Astrocyte (in vitro differentiated cells and primary cell): ENCODE results near the gene RPP38. TPM values are rescaled to one million over a fixed set of nuclear protein-coding genes. Genes with fewer than 3 reads are reported as not detected.

Experiments used
- DNase-seq: peaks from one replicate; pipeline ENCODE4 v3.0.0-alpha.2; 2010; ENCODE audit warnings: low read depth
- FAIRE-seq: peaks from 2 replicates; lab custom pipeline; 2011; peaks lifted over from hg19 to GRCh38; lab: Jason Lieb, UNC
- H2AFZ ChIP-seq: 2 replicates; pipeline ENCODE4 v1.6.0; 2012; ENCODE audit warnings: low read depth, low read length, inconsistent platforms
- H3K27ac ChIP-seq: 2 replicates; pipeline ENCODE4 v1.5.1; 2011; ENCODE audit warnings: low read depth, low read length, inconsistent platforms
- H3K27me3 ChIP-seq: 2 replicates; pipeline ENCODE4 v1.6.0; 2011; ENCODE audit warnings: low read length, inconsistent platforms; ENCODE audit not compliant: insufficient read depth
- H3K36me3 ChIP-seq: 2 replicates; pipeline ENCODE4 v1.5.1; 2011; ENCODE audit warnings: low read length, inconsistent platforms; ENCODE audit not compliant: insufficient read depth
- H3K4me1 ChIP-seq: 2 replicates; pipeline ENCODE4 v1.5.1; 2011; ENCODE audit warnings: low read length, inconsistent platforms; ENCODE audit not compliant: insufficient read depth
- H3K4me2 ChIP-seq: 2 replicates; pipeline ENCODE4 v1.6.0; 2012; ENCODE audit warnings: low read length, inconsistent platforms
- H3K4me3 ChIP-seq: 2 replicates; pipeline ENCODE4 v1.5.1; 2011; ENCODE audit warnings: low read depth, mild to moderate bottlenecking, low read length, inconsistent platforms; ENCODE audit not compliant: insufficient read depth
- H3K79me2 ChIP-seq: 2 replicates; pipeline ENCODE4 v1.6.0; 2012; ENCODE audit warnings: mild to moderate bottlenecking, low read length, inconsistent platforms; ENCODE audit not compliant: insufficient read depth
- H3K9ac ChIP-seq: 2 replicates; pipeline ENCODE4 v1.6.0; 2012; ENCODE audit warnings: mild to moderate bottlenecking, low read length, inconsistent platforms
- H3K9me3 ChIP-seq: 2 replicates; pipeline ENCODE4 v1.5.1; 2012; ENCODE audit warnings: low read depth, mild to moderate bottlenecking, low read length, inconsistent platforms; ENCODE audit not compliant: insufficient read depth
- H4K20me1 ChIP-seq: 2 replicates; pipeline ENCODE4 v1.6.0; 2012; ENCODE audit warnings: low read length, inconsistent platforms; ENCODE audit not compliant: insufficient read depth
- H3K27ac Mint-ChIP-seq: one replicate; pipeline ENCODE4 v1.8.0; 2021; ENCODE audit warnings: mild to moderate bottlenecking, mixed read lengths; ENCODE audit not compliant: unreplicated experiment
- H3K27me3 Mint-ChIP-seq: one replicate; pipeline ENCODE4 v1.8.0; 2021; ENCODE audit warnings: low read depth, mixed read lengths; ENCODE audit not compliant: unreplicated experiment
- H3K36me3 Mint-ChIP-seq: one replicate; pipeline ENCODE4 v1.8.0; 2021; ENCODE audit warnings: low read depth, mixed read lengths; ENCODE audit not compliant: unreplicated experiment
- H3K4me1 Mint-ChIP-seq: one replicate; pipeline ENCODE4 v1.8.0; 2021; ENCODE audit warnings: low read depth, mixed read lengths; ENCODE audit not compliant: unreplicated experiment
- H3K4me3 Mint-ChIP-seq: one replicate; pipeline ENCODE4 v1.8.0; 2021; ENCODE audit warnings: mild to moderate bottlenecking, moderate library complexity, mixed read lengths; ENCODE audit not compliant: unreplicated experiment
- H3K9me3 Mint-ChIP-seq: one replicate; pipeline ENCODE4 v1.8.0; 2021; ENCODE audit warnings: mild to moderate bottlenecking, mixed read lengths; ENCODE audit not compliant: unreplicated experiment
- CTCF ChIP-seq: IDR thresholded peaks from 2 replicates; pipeline ENCODE4 v1.5.1; 2011; ENCODE audit warnings: low read depth, mild to moderate bottlenecking, inconsistent platforms, low read length, moderate library complexity; ENCODE audit not compliant: insufficient read depth
- EZH2 ChIP-seq: IDR thresholded peaks from 2 replicates; pipeline ENCODE4 v1.6.1; 2012; ENCODE audit warnings: mild to moderate bottlenecking, low read length, inconsistent platforms; ENCODE audit not compliant: insufficient read depth
- total RNA-seq: library from RNA; stranded (reverse); gene quantifications from 2 replicates; pipeline ENCODE4 v1.2.1, GENCODE V29; 2021

RPP38 gene
- total RNA-seq, 1 donor from 2014 or later, result 17.6 TPM

GRCh38 chr10:15092855-15093408, 4.2 kb upstream of the RPP38 start:
- Histone ChIP-seq H3K79me2 (peaks cover 5% of the 10 kb centered on the region), H3K9me3 (no peaks in the 10 kb centered on the region), H4K20me1 (no peaks in the 10 kb centered on the region), H3K9ac (no peak overlapping the region), H3K4me2 (no peak overlapping the region), H3K27me3 (peaks cover 3% of the 10 kb centered on the region), H2AFZ (no peak overlapping the region), H3K36me3 (no peaks in the 10 kb centered on the region), H3K4me3 (no peak overlapping the region), H3K4me1 (peaks cover 12% of the 10 kb centered on the region), H3K27ac (no peak overlapping the region)
- H3K9me3 Mint-ChIP-seq, result no peaks in the 10 kb centered on the region
- DNase-seq (no peak), FAIRE-seq (no peak)
- H3K27me3 Mint-ChIP-seq, result peaks cover 2% of the 10 kb centered on the region
- no peak overlapping the region for H3K4me3 Mint-ChIP-seq
- no peak for TF ChIP-seq CTCF
- no peak for TF ChIP-seq EZH2
- H3K27ac Mint-ChIP-seq, result no peak overlapping the region
- no peaks in the 10 kb centered on the region for H3K4me1 Mint-ChIP-seq
- no peaks in the 10 kb centered on the region for H3K36me3 Mint-ChIP-seq

- Histone ChIP-seq H2AFZ (peak overlapping the region; percentile 97), H3K4me1 (peaks cover 12% of the 10 kb centered on the region), H3K79me2 (peaks cover 42% of the 10 kb centered on the region), H4K20me1 (peaks cover 15% of the 10 kb centered on the region), H3K9me3 (no peaks in the 10 kb centered on the region), H3K36me3 (no peaks in the 10 kb centered on the region), H3K9ac (peak overlapping the region; percentile 98), H3K27ac (peak overlapping the region; percentile 98), H3K4me3 (peak overlapping the region; percentile 84), H3K27me3 (no peaks in the 10 kb centered on the region), H3K4me2 (peak overlapping the region; percentile 100)
- Mint-ChIP-seq H3K4me3 (peak overlapping the region; percentile 100), H3K4me1 (peaks cover 10% of the 10 kb centered on the region), H3K27me3 (no peaks in the 10 kb centered on the region), H3K9me3 (no peaks in the 10 kb centered on the region), H3K36me3 (peaks cover 4% of the 10 kb centered on the region), H3K27ac (peak overlapping the region; percentile 69)
- DNase-seq (no peak), FAIRE-seq (no peak)
- TF ChIP-seq EZH2 (no peak), CTCF (no peak)
Measured at GRCh38 chr10:15096661-15097010, 519 bp upstream of the RPP38 start.

GRCh38 chr10:15099886-15100285, 2.7 kb downstream of the RPP38 start:
- no peak overlapping the region for H3K9ac ChIP-seq
- Mint-ChIP-seq H3K27ac (no peak overlapping the region), H3K36me3 (peaks cover 14% of the 10 kb centered on the region), H3K4me1 (peaks cover 10% of the 10 kb centered on the region), H3K4me3 (peak overlapping the region; percentile 73), H3K27me3 (no peaks in the 10 kb centered on the region), H3K9me3 (no peaks in the 10 kb centered on the region)
- no peak overlapping the region for H3K4me2 ChIP-seq
- peaks cover 29% of the 10 kb centered on the region for H4K20me1 ChIP-seq
- TF ChIP-seq EZH2 (no peak), CTCF (no peak)
- no peak for DNase-seq
- no peak overlapping the region for H2AFZ ChIP-seq
- H3K9me3 ChIP-seq, result no peaks in the 10 kb centered on the region
- no peak for FAIRE-seq
- H3K36me3 ChIP-seq, result peaks cover 19% of the 10 kb centered on the region
- no peak overlapping the region for H3K27ac ChIP-seq
- peaks cover 50% of the 10 kb centered on the region for H3K79me2 ChIP-seq
- peaks cover 12% of the 10 kb centered on the region for H3K4me1 ChIP-seq
- H3K4me3 ChIP-seq, result no peak overlapping the region
- no peaks in the 10 kb centered on the region for H3K27me3 ChIP-seq
